Measurements from ENCODE around the gene ALG2. TPM values are rescaled to one million over a fixed set of nuclear protein-coding genes. Genes with fewer than 3 reads are reported as not detected.
A peak's percentile ranks its signal among the peaks of the same experiment; 100 is the strongest.

The ALG2 gene
- total RNA-seq, 1 donor from 2014 or later, result 25.0 TPM

- Histone ChIP-seq H4K20me1 (ENCODE audit: low read depth) (no peaks in the 10 kb centered on the region), H3K4me1 (peaks cover 82% of the 10 kb centered on the region), H3K9ac (no peak overlapping the region), H3K79me2 (ENCODE audit: low read depth) (no peaks in the 10 kb centered on the region), H3K36me3 (no peaks in the 10 kb centered on the region), H3K4me3 (peak overlapping the region; percentile 20), H3F3A (ENCODE audit: low read depth) (peaks cover 59% of the 10 kb centered on the region), H3K27ac (peak overlapping the region; percentile 94), H3K9me3 (ENCODE audit: low read depth) (no peaks in the 10 kb centered on the region), H3K27me3 (no peaks in the 10 kb centered on the region), H3K4me2 (peak overlapping the region; percentile 66), H2AFZ (replicated peaks) (no peak overlapping the region)
- H3K27me3 Mint-ChIP-seq (ENCODE audit: insufficient read depth, low read depth), result peaks cover 9% of the 10 kb centered on the region
- H3K27ac Mint-ChIP-seq, result peak overlapping the region; percentile 54
- H3K9me3 Mint-ChIP-seq, result no peaks in the 10 kb centered on the region
- TF ChIP-seq, protein P1, sequence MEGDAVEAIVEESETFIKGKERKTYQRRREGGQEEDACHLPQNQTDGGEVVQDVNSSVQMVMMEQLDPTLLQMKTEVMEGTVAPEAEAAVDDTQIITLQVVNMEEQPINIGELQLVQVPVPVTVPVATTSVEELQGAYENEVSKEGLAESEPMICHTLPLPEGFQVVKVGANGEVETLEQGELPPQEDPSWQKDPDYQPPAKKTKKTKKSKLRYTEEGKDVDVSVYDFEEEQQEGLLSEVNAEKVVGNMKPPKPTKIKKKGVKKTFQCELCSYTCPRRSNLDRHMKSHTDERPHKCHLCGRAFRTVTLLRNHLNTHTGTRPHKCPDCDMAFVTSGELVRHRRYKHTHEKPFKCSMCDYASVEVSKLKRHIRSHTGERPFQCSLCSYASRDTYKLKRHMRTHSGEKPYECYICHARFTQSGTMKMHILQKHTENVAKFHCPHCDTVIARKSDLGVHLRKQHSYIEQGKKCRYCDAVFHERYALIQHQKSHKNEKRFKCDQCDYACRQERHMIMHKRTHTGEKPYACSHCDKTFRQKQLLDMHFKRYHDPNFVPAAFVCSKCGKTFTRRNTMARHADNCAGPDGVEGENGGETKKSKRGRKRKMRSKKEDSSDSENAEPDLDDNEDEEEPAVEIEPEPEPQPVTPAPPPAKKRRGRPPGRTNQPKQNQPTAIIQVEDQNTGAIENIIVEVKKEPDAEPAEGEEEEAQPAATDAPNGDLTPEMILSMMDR (IDR thresholded peaks at IDR 0.05), result no peak
- TF ChIP-seq EZH2 (IDR thresholded peaks at IDR 0.05) (peak; percentile 44), EZH2phosphoT487 (IDR thresholded peaks at IDR 0.05) (peak; percentile 40)
- no peaks in the 10 kb centered on the region for H3K36me3 Mint-ChIP-seq
- H3K4me3 Mint-ChIP-seq, result no peak overlapping the region
- peaks cover 67% of the 10 kb centered on the region for H3K4me1 Mint-ChIP-seq
- DNase-seq (ENCODE audit: low spot score), result peak; percentile 89
These were observed 49.3 kb downstream of the ALG2 start for GRCh38 chr9:99172124-99173091.

- Histone ChIP-seq H4K20me1 (ENCODE audit: low read depth) (no peaks in the 10 kb centered on the region), H3K79me2 (ENCODE audit: low read depth) (no peaks in the 10 kb centered on the region), H3K9ac (no peak overlapping the region), H3K4me1 (peaks cover 78% of the 10 kb centered on the region), H3K4me3 (no peak overlapping the region), H3F3A (ENCODE audit: low read depth) (peaks cover 59% of the 10 kb centered on the region), H3K9me3 (ENCODE audit: low read depth) (no peaks in the 10 kb centered on the region), H3K27me3 (no peaks in the 10 kb centered on the region), H3K36me3 (no peaks in the 10 kb centered on the region), H3K27ac (peak overlapping the region; percentile 75), H2AFZ (replicated peaks) (no peak overlapping the region), H3K4me2 (peak overlapping the region; percentile 66)
- Mint-ChIP-seq H3K4me3 (peak overlapping the region; percentile 56), H3K27ac (peak overlapping the region; percentile 72), H3K4me1 (peaks cover 61% of the 10 kb centered on the region), H3K27me3 (ENCODE audit: insufficient read depth, low read depth) (peaks cover 9% of the 10 kb centered on the region), H3K9me3 (no peaks in the 10 kb centered on the region), H3K36me3 (no peaks in the 10 kb centered on the region)
- DNase-seq (ENCODE audit: low spot score), result peak; percentile 22
- TF ChIP-seq, protein P1 (IDR thresholded peaks at IDR 0.05), result no peak
- TF ChIP-seq EZH2 (IDR thresholded peaks at IDR 0.05), result no peak
- peak; percentile 7 for TF ChIP-seq EZH2phosphoT487 (IDR thresholded peaks at IDR 0.05)
These were observed 50.3 kb downstream of the ALG2 start for GRCh38 chr9:99171225-99172123.

DNA sequence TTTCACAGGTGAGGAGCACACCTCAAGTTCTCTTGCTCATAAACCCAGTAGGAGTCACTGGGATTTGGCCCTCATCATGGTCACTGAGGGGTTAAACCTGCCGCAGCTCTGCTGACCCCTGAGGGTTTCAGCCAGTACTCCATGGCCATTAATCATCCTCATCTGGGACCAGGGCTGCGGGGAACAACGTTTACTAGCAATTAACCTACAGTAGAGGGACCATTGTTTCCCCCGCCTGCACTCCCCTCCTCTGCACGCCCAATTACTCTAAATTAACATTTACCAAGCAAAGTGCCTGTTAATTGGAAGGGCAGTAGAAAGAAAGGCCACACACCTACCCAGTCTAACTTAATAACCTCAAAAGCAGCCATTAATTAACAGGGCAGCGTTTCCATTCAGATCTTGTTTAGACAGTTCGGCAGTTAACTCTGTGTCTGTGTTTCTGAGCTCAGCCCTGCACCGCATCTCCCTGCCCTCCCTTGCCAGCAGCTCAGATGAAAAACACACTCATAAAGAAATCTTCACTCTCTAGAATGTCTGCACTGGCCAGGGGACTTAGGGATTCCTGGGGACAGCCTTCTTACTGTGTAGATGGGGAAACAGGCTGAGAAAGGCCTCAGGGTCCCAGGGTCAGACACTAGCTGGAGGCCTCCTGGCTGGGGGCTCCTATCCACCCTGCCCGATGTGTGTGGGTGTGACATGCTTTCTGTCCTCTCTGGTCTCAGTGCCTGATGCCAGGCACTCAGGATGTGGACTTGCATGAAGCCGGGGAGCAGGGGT, 51.6 kb downstream of the ALG2 start:
- Mint-ChIP-seq H3K4me3 (peak overlapping the region; percentile 46), H3K36me3 (no peaks in the 10 kb centered on the region), H3K27me3 (ENCODE audit: insufficient read depth, low read depth) (peaks cover 9% of the 10 kb centered on the region), H3K27ac (peak overlapping the region; percentile 82), H3K4me1 (peaks cover 60% of the 10 kb centered on the region), H3K9me3 (no peaks in the 10 kb centered on the region)
- H3K36me3 ChIP-seq, result no peaks in the 10 kb centered on the region
- peaks cover 59% of the 10 kb centered on the region for H3F3A ChIP-seq (ENCODE audit: low read depth)
- H3K4me2 ChIP-seq, result peak overlapping the region; percentile 66
- no peaks in the 10 kb centered on the region for H3K9me3 ChIP-seq (ENCODE audit: low read depth)
- TF ChIP-seq EZH2phosphoT487 (IDR thresholded peaks at IDR 0.05) (peak; percentile 72), EZH2 (IDR thresholded peaks at IDR 0.05) (no peak)
- TF ChIP-seq, protein P1 (IDR thresholded peaks at IDR 0.05), result peak; percentile 54
- H3K4me1 ChIP-seq, result peaks cover 77% of the 10 kb centered on the region
- H3K79me2 ChIP-seq (ENCODE audit: low read depth), result no peaks in the 10 kb centered on the region
- no peaks in the 10 kb centered on the region for H4K20me1 ChIP-seq (ENCODE audit: low read depth)
- no peak overlapping the region for H3K4me3 ChIP-seq
- peak overlapping the region; percentile 75 for H3K27ac ChIP-seq
- H3K9ac ChIP-seq, result no peak overlapping the region
- H2AFZ ChIP-seq (replicated peaks), result no peak overlapping the region
- H3K27me3 ChIP-seq, result no peaks in the 10 kb centered on the region
- DNase-seq (ENCODE audit: low spot score), result peak; percentile 87
